Spinal cord (tissue), 10 donors: ENCODE measurements around the gene TENT5C. TPM values are rescaled to one million over a fixed set of nuclear protein-coding genes. Genes with fewer than 3 reads are reported as not detected.

Source experiments
- DNase-seq, 6 donors: peaks; one replicate each; pipeline versions ENCODE4 v3.0.0 to v3.0.0-alpha.2; 2013 to 2015; ENCODE audit warnings: low spot score in 6 of 6, low read depth in 4 of 6
- H3K27ac ChIP-seq: one replicate; pipeline ENCODE4 v1.5.1; 2013; ENCODE audit warnings: low read depth, low read length, control low read depth
- H3K27me3 ChIP-seq: one replicate; pipeline ENCODE4 v1.6.1; 2013; ENCODE audit warnings: low read length; ENCODE audit not compliant: control insufficient read depth, insufficient read depth
- H3K36me3 ChIP-seq: one replicate; pipeline ENCODE4 v1.6.1; 2013; ENCODE audit warnings: low read length; ENCODE audit not compliant: control insufficient read depth, insufficient read depth
- H3K4me1 ChIP-seq: one replicate; pipeline ENCODE4 v1.6.1; 2013; ENCODE audit warnings: low read length; ENCODE audit not compliant: control insufficient read depth, insufficient read depth
- H3K4me3 ChIP-seq: one replicate; pipeline ENCODE4 v1.5.1; 2013; ENCODE audit warnings: low read depth, low read length, control low read depth
- H3K9me3 ChIP-seq: one replicate; pipeline ENCODE4 v1.6.1; 2013; ENCODE audit warnings: low read length; ENCODE audit not compliant: control insufficient read depth, insufficient read depth
- WGBS: methylation state at CpG from one replicate; pipeline ENCODE4 v1.1.5; 2013; ENCODE audit warnings: missing lambda C conversion rate; ENCODE audit not compliant: insufficient coverage; 5-methylcytosine and 5-hydroxymethylcytosine counted together
- polyA plus RNA-seq, 2 donors: library from polyadenylated mRNA; unstranded; fragments of 120-200 nt; gene quantifications; one replicate each; pipeline ENCODE4 v1.2.1, GENCODE V29; 2013; ENCODE audit not compliant: insufficient read length in 2 of 2
- total RNA-seq, 2 donors: library from RNA; depleted of rRNA in 1 of 2; stranded (reverse); fragments of 120-200 nt in 1 of 2; fragments of >200 nt in 1 of 2; gene quantifications; one replicate each; pipeline versions ENCODE4 v1.2.3 to v1.2.4, GENCODE V29; 2013 to 2014
- donor health status: healthy.

Gene TENT5C
- total and polyA plus RNA-seq, 4 donors: 2.0 to 42.1 (median 8.8) TPM

GRCh38 chr1:117616967-117617366 lies 11.1 kb downstream of the TENT5C start:
- H3K36me3 ChIP-seq: no peaks in the 10 kb centered on the region
- no peak overlapping the region for H3K27ac ChIP-seq
- no peaks in the 10 kb centered on the region for H3K9me3 ChIP-seq
- no peaks in the 10 kb centered on the region for H3K4me1 ChIP-seq
- H3K4me3 ChIP-seq: no peak overlapping the region
- WGBS: no CpG with 5 or more reads among the region's 6 CpGs
- H3K27me3 ChIP-seq: no peaks in the 10 kb centered on the region
- no peak for DNase-seq

GRCh38 chr1:117618450-117619122 lies 12.7 kb downstream of the TENT5C start:
- no peaks in the 10 kb centered on the region for H3K9me3 ChIP-seq
- H3K27ac ChIP-seq: no peak overlapping the region
- no peak for DNase-seq
- no peaks in the 10 kb centered on the region for H3K27me3 ChIP-seq
- no CpG with 5 or more reads among the region's 2 CpGs for WGBS
- H3K4me3 ChIP-seq: no peak overlapping the region
- no peaks in the 10 kb centered on the region for H3K36me3 ChIP-seq
- no peaks in the 10 kb centered on the region for H3K4me1 ChIP-seq

- H3K27ac ChIP-seq: no peak overlapping the region
- DNase-seq: no peak
- no peaks in the 10 kb centered on the region for H3K36me3 ChIP-seq
- no peaks in the 10 kb centered on the region for H3K4me1 ChIP-seq
- no peaks in the 10 kb centered on the region for H3K9me3 ChIP-seq
- H3K4me3 ChIP-seq: no peak overlapping the region
- 100% methylated on average over 4 of the region's 6 CpGs for WGBS
- no peaks in the 10 kb centered on the region for H3K27me3 ChIP-seq
These were observed 14.6 kb downstream of the TENT5C start for GRCh38 chr1:117620440-117620839.

DNA sequence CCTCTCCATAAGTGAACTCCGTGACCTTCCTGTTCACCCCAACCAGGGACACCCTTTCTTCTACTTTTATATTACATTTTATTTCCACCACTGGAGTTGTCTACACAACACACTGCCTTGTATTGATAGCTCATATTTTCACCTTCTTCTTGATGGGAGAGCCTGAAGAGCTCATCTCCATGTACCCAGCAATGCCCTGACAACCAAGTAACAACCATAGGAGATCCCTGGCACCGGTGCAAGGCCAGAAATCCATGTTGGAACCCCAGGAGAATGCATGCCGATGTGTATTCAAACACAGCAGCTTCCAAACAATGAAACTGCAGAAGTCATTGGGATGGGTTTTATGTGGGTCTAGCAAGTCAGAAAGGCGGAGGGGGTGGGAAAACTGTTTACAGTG lies 15.5 kb downstream of the TENT5C start:
- Histone ChIP-seq H3K27ac (no peak overlapping the region), H3K9me3 (no peaks in the 10 kb centered on the region), H3K4me3 (no peak overlapping the region), H3K36me3 (no peaks in the 10 kb centered on the region), H3K27me3 (no peaks in the 10 kb centered on the region), H3K4me1 (no peaks in the 10 kb centered on the region)
- no peak for DNase-seq
- 80% methylated on average over 2 of the region's 4 CpGs for WGBS

DNA sequence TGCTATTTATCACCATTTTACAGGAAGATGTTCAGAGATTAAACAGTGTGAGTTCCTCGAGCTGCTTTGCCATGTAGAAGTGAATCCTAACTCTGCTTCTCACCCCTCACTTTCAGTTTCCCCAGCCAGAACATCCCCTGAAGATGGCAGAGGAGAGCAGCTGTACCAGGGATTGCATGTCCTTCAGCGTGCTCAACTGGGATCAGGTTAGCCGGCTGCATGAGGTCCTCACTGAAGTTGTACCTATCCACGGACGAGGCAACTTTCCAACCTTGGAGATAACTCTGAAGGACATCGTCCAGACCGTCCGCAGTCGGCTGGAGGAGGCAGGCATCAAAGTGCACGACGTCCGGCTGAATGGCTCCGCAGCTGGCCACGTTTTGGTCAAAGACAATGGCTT lies 16.9 kb downstream of the TENT5C start:
- H3K9me3 ChIP-seq: no peaks in the 10 kb centered on the region
- WGBS: 87% methylated on average over 14 of the region's 14 CpGs
- no peaks in the 10 kb centered on the region for H3K36me3 ChIP-seq
- DNase-seq: no peak
- H3K4me3 ChIP-seq: no peak overlapping the region
- H3K4me1 ChIP-seq: no peaks in the 10 kb centered on the region
- H3K27me3 ChIP-seq: no peaks in the 10 kb centered on the region
- no peak overlapping the region for H3K27ac ChIP-seq

DNA sequence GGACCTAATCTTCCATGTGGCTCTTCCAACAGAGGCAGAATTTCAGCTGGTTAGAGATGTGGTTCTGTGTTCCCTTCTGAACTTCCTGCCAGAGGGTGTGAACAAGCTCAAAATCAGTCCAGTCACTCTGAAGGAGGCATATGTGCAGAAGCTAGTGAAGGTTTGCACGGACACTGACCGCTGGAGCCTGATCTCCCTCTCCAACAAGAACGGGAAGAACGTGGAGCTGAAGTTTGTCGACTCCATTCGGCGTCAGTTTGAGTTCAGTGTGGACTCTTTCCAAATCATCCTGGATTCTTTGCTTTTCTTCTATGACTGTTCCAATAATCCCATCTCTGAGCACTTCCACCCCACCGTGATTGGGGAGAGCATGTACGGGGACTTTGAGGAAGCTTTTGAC lies 17.3 kb downstream of the TENT5C start:
- no peak for DNase-seq
- WGBS: 96% methylated on average over 9 of the region's 9 CpGs

GRCh38 chr1:117623698-117624097 lies 17.9 kb downstream of the TENT5C start:
- Histone ChIP-seq H3K36me3 (no peaks in the 10 kb centered on the region), H3K4me3 (no peak overlapping the region), H3K27me3 (no peaks in the 10 kb centered on the region), H3K4me1 (no peaks in the 10 kb centered on the region), H3K9me3 (no peaks in the 10 kb centered on the region), H3K27ac (no peak overlapping the region)
- DNase-seq: no peak
- WGBS: over 99% methylated on average over 13 of the region's 13 CpGs

More for the DNA sequence above, 17.3 kb downstream of the TENT5C start:
- H3K27ac ChIP-seq: no peak overlapping the region
- H3K4me1 ChIP-seq: no peaks in the 10 kb centered on the region
- H3K27me3 ChIP-seq: no peaks in the 10 kb centered on the region
- no peaks in the 10 kb centered on the region for H3K36me3 ChIP-seq
- H3K4me3 ChIP-seq: no peak overlapping the region
- H3K9me3 ChIP-seq: no peaks in the 10 kb centered on the region

GRCh38 chr1:117627546-117628130 lies 21.8 kb downstream of the TENT5C start:
- H3K27ac ChIP-seq: no peak overlapping the region
- H3K36me3 ChIP-seq: no peaks in the 10 kb centered on the region
- no peak overlapping the region for H3K4me3 ChIP-seq
- H3K27me3 ChIP-seq: no peaks in the 10 kb centered on the region
- H3K9me3 ChIP-seq: no peaks in the 10 kb centered on the region
- no peak for DNase-seq
- no peaks in the 10 kb centered on the region for H3K4me1 ChIP-seq
- WGBS: 100% methylated on average over 1 of the region's 6 CpGs

DNA sequence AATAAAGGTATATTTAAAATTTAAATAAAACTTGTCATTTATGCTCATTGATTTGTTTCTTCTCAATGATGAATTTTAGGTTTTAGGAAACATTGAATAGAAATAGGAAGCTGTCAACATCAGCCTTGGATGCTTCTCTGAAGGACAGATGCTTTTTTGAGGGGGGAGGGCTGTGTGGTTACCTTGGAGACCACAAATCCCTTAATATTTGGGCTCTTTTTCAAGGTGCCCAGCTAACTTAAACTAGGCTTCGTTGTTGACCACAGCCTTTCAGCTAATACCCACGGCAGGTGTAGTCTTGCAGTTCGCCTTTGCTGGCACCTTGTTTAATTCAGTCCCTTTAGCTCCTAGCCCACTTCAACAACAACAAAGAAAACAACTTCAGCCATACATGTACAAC lies 22.5 kb downstream of the TENT5C start:
- no peak for DNase-seq
- 96% methylated on average over 3 of the region's 3 CpGs for WGBS
- H3K27me3 ChIP-seq: no peaks in the 10 kb centered on the region
- no peak overlapping the region for H3K4me3 ChIP-seq
- no peak overlapping the region for H3K27ac ChIP-seq
- no peaks in the 10 kb centered on the region for H3K36me3 ChIP-seq
- H3K9me3 ChIP-seq: no peaks in the 10 kb centered on the region
- peaks cover 1% of the 10 kb centered on the region for H3K4me1 ChIP-seq
